ENCODE data around the gene WASL.

The WASL gene

GRCh38 chr7:123689250-123689649, 59.6 kb downstream of the WASL start:
- no peak overlapping the region for H3K4me3 ChIP-seq (ENCODE audit: control insufficient read depth in 1 of 7, extremely low read depth in 1 of 7, insufficient read depth in 4 of 7, low read depth in 2 of 7, low read length in 6 of 7)
- no peaks in the 10 kb centered on the region for H3K4me1 ChIP-seq (ENCODE audit: control extremely low read depth in 1 of 4, control insufficient read depth in 4 of 4, insufficient read depth in 4 of 4, low read length in 3 of 4)
- H3K36me3 ChIP-seq (ENCODE audit: control insufficient read depth in 4 of 4, insufficient read depth in 4 of 4, low read length in 3 of 4), result peaks cover 13 to 42% (median 25%) of the 10 kb centered on the region in 4 experiments
- H3K27me3 ChIP-seq (replicated peaks in 2 of 5; ENCODE audit: control insufficient read depth in 4 of 5, insufficient read depth in 5 of 5, low read length in 4 of 5), result no peaks in the 10 kb centered on the region
- H3K27ac ChIP-seq (ENCODE audit: insufficient read depth in 1 of 2, low read depth in 1 of 2, low read length in 2 of 2, poor library complexity in 1 of 2, severe bottlenecking in 2 of 2), result no peak overlapping the region
- POLR2A ChIA-PET, result no interaction called here
- CTCF ChIA-PET, result interaction anchor here (1.0 kb wide), 1 partner anchor 14 kb away, joined by 3 read pairs; no protein-coding TSS in a partner anchor
- 93% methylated on average over 3 of the region's 3 CpGs for WGBS (ENCODE audit: insufficient coverage)
- no peaks in the 10 kb centered on the region for H3K9me3 ChIP-seq (ENCODE audit: control extremely low read depth in 1 of 5, control insufficient read depth in 4 of 5, insufficient read depth in 2 of 5, low read depth in 1 of 5, low read length in 4 of 5)
- DNase-seq, result no peak

GRCh38 chr7:123687727-123688126, 61.1 kb downstream of the WASL start:
- H3K27ac ChIP-seq (ENCODE audit: insufficient read depth in 1 of 2, low read depth in 1 of 2, low read length in 2 of 2, poor library complexity in 1 of 2, severe bottlenecking in 2 of 2), result no peak overlapping the region
- no peaks in the 10 kb centered on the region for H3K27me3 ChIP-seq (replicated peaks in 2 of 5; ENCODE audit: control insufficient read depth in 4 of 5, insufficient read depth in 5 of 5, low read length in 4 of 5)
- CTCF ChIA-PET, result interaction anchor here (0.6 to 1.1 kb wide), 2 partner anchors 177 to 184 kb away, joined by 3 read pairs; no protein-coding TSS in a partner anchor
- DNase-seq, result no peak
- WGBS (ENCODE audit: insufficient coverage), result no CpG with 5 or more reads among the region's 1 CpG
- H3K36me3 ChIP-seq (ENCODE audit: control insufficient read depth in 4 of 4, insufficient read depth in 4 of 4, low read length in 3 of 4), result peaks cover 11 to 43% (median 32%) of the 10 kb centered on the region in 4 experiments
- H3K9me3 ChIP-seq (ENCODE audit: control extremely low read depth in 1 of 5, control insufficient read depth in 4 of 5, insufficient read depth in 2 of 5, low read depth in 1 of 5, low read length in 4 of 5), result no peaks in the 10 kb centered on the region
- POLR2A ChIA-PET, result no interaction called here
- no peak overlapping the region for H3K4me3 ChIP-seq (ENCODE audit: control insufficient read depth in 1 of 7, extremely low read depth in 1 of 7, insufficient read depth in 4 of 7, low read depth in 2 of 7, low read length in 6 of 7)
- no peaks in the 10 kb centered on the region for H3K4me1 ChIP-seq (ENCODE audit: control extremely low read depth in 1 of 4, control insufficient read depth in 4 of 4, insufficient read depth in 4 of 4, low read length in 3 of 4)

DNA sequence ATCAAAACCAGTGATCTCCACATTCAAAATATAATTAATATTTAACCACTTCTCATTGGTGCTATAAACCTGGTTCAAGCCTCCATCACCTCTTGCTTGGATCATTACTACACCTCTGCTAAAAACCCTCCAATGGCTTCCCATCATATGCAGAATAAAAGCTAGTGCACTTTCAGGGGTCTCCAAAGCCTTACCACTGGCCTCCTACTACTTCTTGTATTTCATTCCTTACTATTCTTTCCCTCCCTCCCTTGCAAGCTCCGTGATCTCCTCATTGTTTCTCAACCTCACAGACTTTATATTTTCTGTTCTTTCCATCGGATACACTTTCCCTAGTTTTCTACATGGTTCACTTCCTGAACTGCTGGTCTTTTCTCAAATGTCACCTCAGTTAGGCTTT, 61.6 kb downstream of the WASL start:
- Histone ChIP-seq H3K9me3 (ENCODE audit: control extremely low read depth in 1 of 5, control insufficient read depth in 4 of 5, insufficient read depth in 2 of 5, low read depth in 1 of 5, low read length in 4 of 5) (no peaks in the 10 kb centered on the region), H3K4me3 (ENCODE audit: control insufficient read depth in 1 of 7, extremely low read depth in 1 of 7, insufficient read depth in 4 of 7, low read depth in 2 of 7, low read length in 6 of 7) (no peak overlapping the region), H3K36me3 (ENCODE audit: control insufficient read depth in 4 of 4, insufficient read depth in 4 of 4, low read length in 3 of 4) (peaks cover 9 to 38% (median 28%) of the 10 kb centered on the region in 4 experiments), H3K27me3 (replicated peaks in 2 of 5; ENCODE audit: control insufficient read depth in 4 of 5, insufficient read depth in 5 of 5, low read length in 4 of 5) (no peaks in the 10 kb centered on the region), H3K27ac (ENCODE audit: insufficient read depth in 1 of 2, low read depth in 1 of 2, low read length in 2 of 2, poor library complexity in 1 of 2, severe bottlenecking in 2 of 2) (no peak overlapping the region), H3K4me1 (ENCODE audit: control extremely low read depth in 1 of 4, control insufficient read depth in 4 of 4, insufficient read depth in 4 of 4, low read length in 3 of 4) (no peaks in the 10 kb centered on the region)
- no peak for DNase-seq
- POLR2A ChIA-PET, result no interaction called here
- 100% methylated on average over 2 of the region's 2 CpGs for WGBS (ENCODE audit: insufficient coverage)
- CTCF ChIA-PET, result interaction anchor here (1.3 kb wide), 1 partner anchor 178 kb away, joined by 4 read pairs; no protein-coding TSS in a partner anchor

- no peaks in the 10 kb centered on the region for H3K9me3 ChIP-seq (ENCODE audit: control extremely low read depth in 1 of 5, control insufficient read depth in 4 of 5, insufficient read depth in 2 of 5, low read depth in 1 of 5, low read length in 4 of 5)
- H3K27me3 ChIP-seq (replicated peaks in 2 of 5; ENCODE audit: control insufficient read depth in 4 of 5, insufficient read depth in 5 of 5, low read length in 4 of 5), result no peaks in the 10 kb centered on the region
- ChIA-PET POLR2A (no interaction called here), CTCF (interaction anchor here (0.7 to 1.6 kb wide), 14 partner anchors 8 to 192 kb away, joined by 3 to 7 read pairs (median 4); no protein-coding TSS in a partner anchor)
- H3K27ac ChIP-seq (ENCODE audit: insufficient read depth in 1 of 2, low read depth in 1 of 2, low read length in 2 of 2, poor library complexity in 1 of 2, severe bottlenecking in 2 of 2), result no peak overlapping the region
- peaks cover 11 to 29% (median 17%) of the 10 kb centered on the region in 4 experiments for H3K36me3 ChIP-seq (ENCODE audit: control insufficient read depth in 4 of 4, insufficient read depth in 4 of 4, low read length in 3 of 4)
- H3K4me1 ChIP-seq (ENCODE audit: control extremely low read depth in 1 of 4, control insufficient read depth in 4 of 4, insufficient read depth in 4 of 4, low read length in 3 of 4), result no peaks in the 10 kb centered on the region
- H3K4me3 ChIP-seq (ENCODE audit: control insufficient read depth in 1 of 7, extremely low read depth in 1 of 7, insufficient read depth in 4 of 7, low read depth in 2 of 7, low read length in 6 of 7), result no peak overlapping the region
- WGBS (ENCODE audit: insufficient coverage), result no CpG with 5 or more reads among the region's 1 CpG
- DNase-seq, result peak; percentile 48 to 76 (median 71)
Measured at GRCh38 chr7:123682690-123683089, 66.1 kb downstream of the WASL start.

GRCh38 chr7:123681561-123681960, 67.2 kb downstream of the WASL start:
- Histone ChIP-seq H3K9me3 (ENCODE audit: control extremely low read depth in 1 of 5, control insufficient read depth in 4 of 5, insufficient read depth in 2 of 5, low read depth in 1 of 5, low read length in 4 of 5) (no peaks in the 10 kb centered on the region), H3K27ac (ENCODE audit: insufficient read depth in 1 of 2, low read depth in 1 of 2, low read length in 2 of 2, poor library complexity in 1 of 2, severe bottlenecking in 2 of 2) (no peak overlapping the region), H3K36me3 (ENCODE audit: control insufficient read depth in 4 of 4, insufficient read depth in 4 of 4, low read length in 3 of 4) (peaks cover 8 to 22% (median 14%) of the 10 kb centered on the region in 4 experiments), H3K27me3 (replicated peaks in 2 of 5; ENCODE audit: control insufficient read depth in 4 of 5, insufficient read depth in 5 of 5, low read length in 4 of 5) (no peaks in the 10 kb centered on the region), H3K4me1 (ENCODE audit: control extremely low read depth in 1 of 4, control insufficient read depth in 4 of 4, insufficient read depth in 4 of 4, low read length in 3 of 4) (no peaks in the 10 kb centered on the region), H3K4me3 (ENCODE audit: control insufficient read depth in 1 of 7, extremely low read depth in 1 of 7, insufficient read depth in 4 of 7, low read depth in 2 of 7, low read length in 6 of 7) (no peak overlapping the region)
- 100% methylated on average over 1 of the region's 2 CpGs for WGBS (ENCODE audit: insufficient coverage)
- DNase-seq, result no peak
- POLR2A ChIA-PET, result no interaction called here
- CTCF ChIA-PET, result interaction anchor here (0.6 to 2.9 kb wide), 12 partner anchors 12 to 193 kb away, joined by 3 to 9 read pairs (median 4); partner anchors contain the start of gene WASL

DNA sequence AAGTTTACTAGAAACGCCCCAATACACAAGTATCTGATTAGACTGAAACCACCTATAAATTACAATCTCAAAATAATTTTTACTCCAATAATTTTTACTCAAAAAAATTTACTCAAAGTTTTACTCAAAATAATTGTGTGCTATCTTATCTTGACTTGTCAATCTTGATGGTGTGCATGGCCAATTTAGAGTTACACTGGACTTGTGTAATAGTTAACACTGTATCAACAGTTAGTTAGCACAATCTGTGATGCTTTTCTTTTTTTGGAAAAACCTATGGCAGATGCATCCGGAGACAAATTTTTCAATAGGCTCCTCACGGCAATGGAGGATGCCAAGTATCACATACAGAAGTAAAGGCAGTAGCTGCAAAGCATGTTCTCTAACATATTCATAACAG, 68.2 kb downstream of the WASL start:
- DNase-seq, result no peak

DNA sequence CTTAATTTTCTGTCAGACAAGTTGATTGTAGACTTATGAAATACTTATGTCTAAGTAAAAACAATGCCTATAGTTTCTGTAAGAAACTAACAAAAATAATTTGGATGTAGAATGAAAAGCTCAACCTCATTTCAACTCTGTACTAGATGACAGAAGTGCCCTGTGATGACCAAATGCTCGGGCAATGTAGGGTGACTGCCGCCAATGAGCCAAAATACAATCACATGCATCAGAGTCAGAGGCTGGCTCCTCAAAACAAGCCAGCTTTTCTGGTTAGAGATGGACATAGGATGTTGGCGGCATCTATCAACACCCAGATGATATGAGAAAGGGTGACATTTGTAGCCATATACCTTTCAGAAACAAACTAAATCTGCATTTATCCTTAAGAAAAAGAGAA, 69.2 kb downstream of the WASL start:
- no peak for DNase-seq
- Histone ChIP-seq H3K27ac (ENCODE audit: insufficient read depth in 1 of 2, low read depth in 1 of 2, low read length in 2 of 2, poor library complexity in 1 of 2, severe bottlenecking in 2 of 2) (no peak overlapping the region), H3K4me1 (ENCODE audit: control extremely low read depth in 1 of 4, control insufficient read depth in 4 of 4, insufficient read depth in 4 of 4, low read length in 3 of 4) (no peaks in the 10 kb centered on the region), H3K36me3 (ENCODE audit: control insufficient read depth in 4 of 4, insufficient read depth in 4 of 4, low read length in 3 of 4) (peaks cover 8 to 22% (median 14%) of the 10 kb centered on the region in 4 experiments), H3K4me3 (ENCODE audit: control insufficient read depth in 1 of 7, extremely low read depth in 1 of 7, insufficient read depth in 4 of 7, low read depth in 2 of 7, low read length in 6 of 7) (no peak overlapping the region), H3K27me3 (replicated peaks in 2 of 5; ENCODE audit: control insufficient read depth in 4 of 5, insufficient read depth in 5 of 5, low read length in 4 of 5) (no peaks in the 10 kb centered on the region), H3K9me3 (ENCODE audit: control extremely low read depth in 1 of 5, control insufficient read depth in 4 of 5, insufficient read depth in 2 of 5, low read depth in 1 of 5, low read length in 4 of 5) (no peaks in the 10 kb centered on the region)
- ChIA-PET POLR2A (no interaction called here), CTCF (interaction anchor here (0.7 to 2.9 kb wide), 3 partner anchors 55 to 186 kb away, joined by 3 to 9 read pairs (median 6); no protein-coding TSS in a partner anchor)
- 94% methylated on average over 2 of the region's 3 CpGs for WGBS (ENCODE audit: insufficient coverage)

More for the DNA sequence above, 68.2 kb downstream of the WASL start:
- CTCF ChIA-PET, result interaction anchor here (1.3 to 2.9 kb wide), 3 partner anchors 11 to 185 kb away, joined by 3 to 9 read pairs (median 5); no protein-coding TSS in a partner anchor
- no peak overlapping the region for H3K4me3 ChIP-seq (ENCODE audit: control insufficient read depth in 1 of 7, extremely low read depth in 1 of 7, insufficient read depth in 4 of 7, low read depth in 2 of 7, low read length in 6 of 7)
- H3K36me3 ChIP-seq (ENCODE audit: control insufficient read depth in 4 of 4, insufficient read depth in 4 of 4, low read length in 3 of 4), result peaks cover 8 to 22% (median 14%) of the 10 kb centered on the region in 4 experiments
- H3K27ac ChIP-seq (ENCODE audit: insufficient read depth in 1 of 2, low read depth in 1 of 2, low read length in 2 of 2, poor library complexity in 1 of 2, severe bottlenecking in 2 of 2), result no peak overlapping the region
- H3K9me3 ChIP-seq (ENCODE audit: control extremely low read depth in 1 of 5, control insufficient read depth in 4 of 5, insufficient read depth in 2 of 5, low read depth in 1 of 5, low read length in 4 of 5), result no peaks in the 10 kb centered on the region
- H3K27me3 ChIP-seq (replicated peaks in 2 of 5; ENCODE audit: control insufficient read depth in 4 of 5, insufficient read depth in 5 of 5, low read length in 4 of 5), result no peaks in the 10 kb centered on the region
- POLR2A ChIA-PET, result no interaction called here
- WGBS (ENCODE audit: insufficient coverage), result no CpG with 5 or more reads among the region's 3 CpGs
- H3K4me1 ChIP-seq (ENCODE audit: control extremely low read depth in 1 of 4, control insufficient read depth in 4 of 4, insufficient read depth in 4 of 4, low read length in 3 of 4), result no peaks in the 10 kb centered on the region
